Activated CD4-positive, alpha-beta T cell treated with anti-CD3 and anti-CD28 coated beads for 36 hours (primary cell): ENCODE measurements around the gene LAMB2. TPM values are rescaled to one million over a fixed set of nuclear protein-coding genes. Genes with fewer than 3 reads are reported as not detected.

ENCODE experiments used
- ATAC-seq: fragments of 200-7000 bp; cut with Tn5 transposase; one replicate; pipeline ENCODE4 v1.10.0; 2021; ENCODE audit warnings: mild to moderate bottlenecking, moderate library complexity
- CTCF ChIA-PET: fragments of 350-600 bp; sonication (Branson Sonifier 250); formaldehyde crosslinking; loops from one replicate; lab custom pipeline; 2021; ENCODE audit warnings: antibody characterized with exemption; lab: Charles Lee
- POLR2A ChIA-PET: fragments of 350-600 bp; sonication (Branson Sonifier 250); formaldehyde crosslinking; loops from one replicate; lab custom pipeline; 2021; ENCODE audit warnings: antibody characterized with exemption, inconsistent platforms; lab: Charles Lee
- DNase-seq: peaks from one replicate; pipeline ENCODE4 v3.0.0-alpha.2; 2020
- H3K27ac Mint-ChIP-seq: one replicate; pipeline ENCODE4 v1.8.0; 2021; ENCODE audit warnings: mixed read lengths
- H3K27me3 Mint-ChIP-seq: one replicate; pipeline ENCODE4 v1.8.0; 2021; ENCODE audit warnings: mixed read lengths
- H3K36me3 Mint-ChIP-seq: one replicate; pipeline ENCODE4 v1.8.0; 2021; ENCODE audit warnings: low read depth, mixed read lengths
- H3K4me1 Mint-ChIP-seq: one replicate; pipeline ENCODE4 v1.8.0; 2021; ENCODE audit warnings: mixed read lengths
- H3K4me3 Mint-ChIP-seq: one replicate; pipeline ENCODE4 v1.8.0; 2021; ENCODE audit warnings: mild to moderate bottlenecking, moderate library complexity, mixed read lengths
- H3K9me3 Mint-ChIP-seq: one replicate; pipeline ENCODE4 v1.8.0; 2021; ENCODE audit warnings: low read depth, mixed read lengths
- intact Hi-C, 2 experiments: fragments of 100-400 bp; cut with DNase I in 1 of 2; cut with micrococcal nuclease in 1 of 2; formaldehyde crosslinking; loops; one replicate each; pipeline versions ENCODE4 v1.14.2 to v1.15.1; 2022 to 2024; cut with DNase I, micrococcal nuclease
- total RNA-seq, 2 experiments: library from RNA; stranded (reverse); gene quantifications; one replicate each; pipeline ENCODE4 v1.2.3, GENCODE V29; 2021

LAMB2 gene
- total RNA-seq, 2 experiments from 2014 or later = 0.71 TPM; not detected in 1

- Mint-ChIP-seq H3K4me1 (peaks cover 6% of the 10 kb centered on the region), H3K36me3 (no peaks in the 10 kb centered on the region), H3K4me3 (no peak overlapping the region), H3K27ac (no peak overlapping the region), H3K9me3 (no peaks in the 10 kb centered on the region), H3K27me3 (peaks cover 15% of the 10 kb centered on the region)
- no peak for ATAC-seq
- intact Hi-C loops = no loop called here
- no peak for DNase-seq
- ChIA-PET POLR2A (no interaction called here), CTCF (interaction anchor here (0.5 to 0.8 kb wide), 2 partner anchors 27 to 30 kb away, joined by 3 read pairs; no protein-coding TSS in a partner anchor)
Measured at GRCh38 chr3:49132073-49132436, 795 bp downstream of the LAMB2 start.

- intact Hi-C loops = no loop called here
- ATAC-seq (no peak), DNase-seq (no peak)
- no peak overlapping the region for H3K27ac Mint-ChIP-seq
- no peak overlapping the region for H3K4me3 Mint-ChIP-seq
- ChIA-PET POLR2A (no interaction called here), CTCF (interaction anchor here (0.8 kb wide), 1 partner anchor 28 kb away, joined by 3 read pairs; no protein-coding TSS in a partner anchor)
- H3K9me3 Mint-ChIP-seq = no peaks in the 10 kb centered on the region
- H3K36me3 Mint-ChIP-seq = no peaks in the 10 kb centered on the region
- peaks cover 15% of the 10 kb centered on the region for H3K27me3 Mint-ChIP-seq
- H3K4me1 Mint-ChIP-seq = peaks cover 6% of the 10 kb centered on the region
Measured at GRCh38 chr3:49131576-49131975, 1.3 kb downstream of the LAMB2 start.

GRCh38 chr3:49131040-49131439 lies 1.8 kb downstream of the LAMB2 start:
- no peaks in the 10 kb centered on the region for H3K36me3 Mint-ChIP-seq
- no peak overlapping the region for H3K4me3 Mint-ChIP-seq
- intact Hi-C loops = no loop called here
- ChIA-PET POLR2A (interaction anchor here (0.6 kb wide), 1 partner anchor 58 kb away, joined by 7 read pairs; no protein-coding TSS in a partner anchor), CTCF (no interaction called here)
- DNase-seq (no peak), ATAC-seq (no peak)
- H3K4me1 Mint-ChIP-seq = peaks cover 6% of the 10 kb centered on the region
- peaks cover 15% of the 10 kb centered on the region for H3K27me3 Mint-ChIP-seq
- no peaks in the 10 kb centered on the region for H3K9me3 Mint-ChIP-seq
- H3K27ac Mint-ChIP-seq = no peak overlapping the region

- POLR2A ChIA-PET = no interaction called here
- H3K4me3 Mint-ChIP-seq = no peak overlapping the region
- no peaks in the 10 kb centered on the region for H3K36me3 Mint-ChIP-seq
- peaks cover 9% of the 10 kb centered on the region for H3K4me1 Mint-ChIP-seq
- no peaks in the 10 kb centered on the region for H3K9me3 Mint-ChIP-seq
- intact Hi-C loops = loop anchor here in 1 of 2 experiments (5.0 kb wide), 1 partner anchor 823 kb away; the partner anchor contains the start of gene NME6
- DNase-seq = no peak
- no peaks in the 10 kb centered on the region for H3K27me3 Mint-ChIP-seq
- ATAC-seq = no peak
- CTCF ChIA-PET = interaction anchor here (0.8 kb wide), 1 partner anchor 14 kb away, joined by 3 read pairs; no protein-coding TSS in a partner anchor
- H3K27ac Mint-ChIP-seq = no peak overlapping the region
Measured at GRCh38 chr3:49124991-49125670, 7.7 kb downstream of the LAMB2 start.

- H3K4me3 Mint-ChIP-seq = no peak overlapping the region
- ATAC-seq = no peak
- H3K9me3 Mint-ChIP-seq = no peaks in the 10 kb centered on the region
- POLR2A ChIA-PET = no interaction called here
- DNase-seq = no peak
- CTCF ChIA-PET = interaction anchor here (0.6 to 1.5 kb wide), 2 partner anchors 47 to 529 kb away, joined by 3 to 4 read pairs; partner anchors contain the start of gene KLHDC8B
- H3K36me3 Mint-ChIP-seq = no peaks in the 10 kb centered on the region
- intact Hi-C loops = loop anchor here in 1 of 2 experiments (5.0 kb wide), 1 partner anchor 822 kb away; the partner anchor contains the start of gene NME6
- no peak overlapping the region for H3K27ac Mint-ChIP-seq
- peaks cover 15% of the 10 kb centered on the region for H3K4me1 Mint-ChIP-seq
- H3K27me3 Mint-ChIP-seq = no peaks in the 10 kb centered on the region
Measured at GRCh38 chr3:49124203-49124602, 8.6 kb downstream of the LAMB2 start.

GRCh38 chr3:49123687-49124086 lies 9.2 kb downstream of the LAMB2 start:
- ATAC-seq (no peak), DNase-seq (no peak)
- Mint-ChIP-seq H3K4me1 (peaks cover 19% of the 10 kb centered on the region), H3K27ac (no peak overlapping the region), H3K4me3 (no peak overlapping the region), H3K9me3 (no peaks in the 10 kb centered on the region), H3K36me3 (peaks cover 5% of the 10 kb centered on the region), H3K27me3 (no peaks in the 10 kb centered on the region)
- ChIA-PET CTCF (interaction anchor here (1.5 kb wide), 1 partner anchor 48 kb away, joined by 4 read pairs; the partner anchor contains the start of gene KLHDC8B), POLR2A (interaction anchor here (0.6 kb wide), 1 partner anchor 693 kb away, joined by 3 read pairs; no protein-coding TSS in a partner anchor)
- intact Hi-C loops = loop anchor here in 1 of 2 experiments (5.0 kb wide), 1 partner anchor 821 kb away; the partner anchor contains the start of gene NME6

GRCh38 chr3:49122886-49123545 lies 9.8 kb downstream of the LAMB2 start:
- no peak overlapping the region for H3K27ac Mint-ChIP-seq
- H3K4me3 Mint-ChIP-seq = no peak overlapping the region
- no peaks in the 10 kb centered on the region for H3K9me3 Mint-ChIP-seq
- peaks cover 19% of the 10 kb centered on the region for H3K4me1 Mint-ChIP-seq
- ChIA-PET CTCF (interaction anchor here (1.5 to 1.6 kb wide), 2 partner anchors 41 to 49 kb away, joined by 4 to 5 read pairs; partner anchors contain the start of gene KLHDC8B), POLR2A (interaction anchor here (0.6 kb wide), 1 partner anchor 694 kb away, joined by 3 read pairs; no protein-coding TSS in a partner anchor)
- no peak for DNase-seq
- no peak for ATAC-seq
- peaks cover 7% of the 10 kb centered on the region for H3K36me3 Mint-ChIP-seq
- intact Hi-C loops = loop anchor here in 1 of 2 experiments (5.0 kb wide), 1 partner anchor 821 kb away; the partner anchor contains the start of gene NME6
- no peaks in the 10 kb centered on the region for H3K27me3 Mint-ChIP-seq

GRCh38 chr3:49122451-49122850 lies 10.4 kb downstream of the LAMB2 start:
- ATAC-seq (no peak), DNase-seq (no peak)
- Mint-ChIP-seq H3K27me3 (no peaks in the 10 kb centered on the region), H3K4me3 (no peak overlapping the region), H3K9me3 (no peaks in the 10 kb centered on the region), H3K27ac (no peak overlapping the region), H3K4me1 (peaks cover 19% of the 10 kb centered on the region), H3K36me3 (peaks cover 11% of the 10 kb centered on the region)
- ChIA-PET POLR2A (no interaction called here), CTCF (interaction anchor here (1.6 kb wide), 1 partner anchor 42 kb away, joined by 5 read pairs; no protein-coding TSS in a partner anchor)
- intact Hi-C loops = loop anchor here in 1 of 2 experiments (5.0 kb wide), 1 partner anchor 820 kb away; the partner anchor contains the start of gene NME6

- ChIA-PET CTCF (interaction anchor here (1.6 kb wide), 1 partner anchor 42 kb away, joined by 5 read pairs; no protein-coding TSS in a partner anchor), POLR2A (no interaction called here)
- Mint-ChIP-seq H3K36me3 (peaks cover 11% of the 10 kb centered on the region), H3K27ac (peak overlapping the region; percentile 38), H3K4me3 (no peak overlapping the region), H3K9me3 (no peaks in the 10 kb centered on the region), H3K27me3 (no peaks in the 10 kb centered on the region), H3K4me1 (peaks cover 19% of the 10 kb centered on the region)
- no peak for DNase-seq
- no peak for ATAC-seq
- intact Hi-C loops = loop anchor here in 1 of 2 experiments (5.0 kb wide), 1 partner anchor 820 kb away; the partner anchor contains the start of gene NME6
Measured at GRCh38 chr3:49122022-49122421, 10.8 kb downstream of the LAMB2 start.

GRCh38 chr3:49121132-49121736 lies 11.6 kb downstream of the LAMB2 start:
- Mint-ChIP-seq H3K36me3 (peaks cover 15% of the 10 kb centered on the region), H3K4me1 (peaks cover 19% of the 10 kb centered on the region), H3K9me3 (no peaks in the 10 kb centered on the region), H3K27me3 (no peaks in the 10 kb centered on the region), H3K27ac (peak overlapping the region; percentile 64), H3K4me3 (peak overlapping the region; percentile 87)
- DNase-seq (no peak), ATAC-seq (no peak)
- POLR2A ChIA-PET = interaction anchor here (0.7 to 1.5 kb wide), 4 partner anchors 12 to 404 kb away, joined by 4 to 22 read pairs (median 4); partner anchors contain the start of genes IP6K2 and QRICH1
- intact Hi-C loops = loop anchor here (2.0 to 5.0 kb wide), 3 partner anchors 16 to 819 kb away; partner anchors contain the start of genes IMPDH2 (in 1 of the 2), NME6 (in 1 of the 2) and QARS1 (in 1 of the 2)
- CTCF ChIA-PET = interaction anchor here (1.0 to 3.3 kb wide), 5 partner anchors 16 to 49 kb away, joined by 4 to 26 read pairs (median 5); partner anchors contain the start of gene QRICH1
